Progenitor cell of endocrine pancreas (in vitro differentiated cells): ENCODE measurements around the gene LAMC1. TPM values are rescaled to one million over a fixed set of nuclear protein-coding genes. Genes with fewer than 3 reads are reported as not detected.

Experiments used
- DNase-seq: peaks from one replicate; pipeline ENCODE4 v3.0.0; 2021; ENCODE audit warnings: low spot score; ENCODE audit not compliant: unreplicated experiment
- H3K27ac Mint-ChIP-seq: 2 replicates; pipeline ENCODE4 v1.8.0; 2021; ENCODE audit warnings: mild to moderate bottlenecking, moderate library complexity, mixed read lengths
- H3K27me3 Mint-ChIP-seq: 2 replicates; pipeline ENCODE4 v1.8.0; 2021; ENCODE audit warnings: mixed read lengths
- H3K36me3 Mint-ChIP-seq: 2 replicates; pipeline ENCODE4 v1.8.0; 2022; ENCODE audit warnings: mixed read lengths; ENCODE audit not compliant: insufficient read depth
- H3K4me1 Mint-ChIP-seq: 2 replicates; pipeline ENCODE4 v1.8.0; 2021; ENCODE audit warnings: low read depth, mixed read lengths
- H3K4me3 Mint-ChIP-seq: 2 replicates; pipeline ENCODE4 v1.8.0; 2021; ENCODE audit warnings: low read depth, mild to moderate bottlenecking, moderate library complexity, mixed read lengths
- H3K9me3 Mint-ChIP-seq: 2 replicates; pipeline ENCODE4 v1.8.0; 2021; ENCODE audit warnings: low read depth, mixed read lengths
- CTCF ChIP-seq: fragments of 200-600 bp; sonication (generic); IDR thresholded peaks from one replicate; pipeline ENCODE4 v1.5.0; 2021; ENCODE audit warnings: antibody characterized with exemption, mild to moderate bottlenecking; ENCODE audit not compliant: unreplicated experiment
- total RNA-seq: library from RNA; stranded (reverse); gene quantifications from 2 replicates; pipeline ENCODE4 v1.2.1, GENCODE V29; 2021

LAMC1 gene
- total RNA-seq, 1 donor from 2014 or later, result 72.9 TPM

- no peaks in the 10 kb centered on the region for H3K9me3 Mint-ChIP-seq
- no peak for TF ChIP-seq CTCF
- H3K27ac Mint-ChIP-seq, result no peak overlapping the region
- no peak for DNase-seq
- no peaks in the 10 kb centered on the region for H3K27me3 Mint-ChIP-seq
- H3K4me3 Mint-ChIP-seq, result no peak overlapping the region
- no peaks in the 10 kb centered on the region for H3K36me3 Mint-ChIP-seq
- H3K4me1 Mint-ChIP-seq, result peaks cover 37% of the 10 kb centered on the region
Observed at GRCh38 chr1:183089025-183089639, 65.9 kb downstream of the LAMC1 start.

GRCh38 chr1:183090391-183091006, 67.3 kb downstream of the LAMC1 start:
- TF ChIP-seq CTCF, result no peak

GRCh38 chr1:183091181-183091580, 68.0 kb downstream of the LAMC1 start:
- H3K9me3 Mint-ChIP-seq, result no peaks in the 10 kb centered on the region
- DNase-seq, result no peak
- H3K4me3 Mint-ChIP-seq, result no peak overlapping the region
- peaks cover 36% of the 10 kb centered on the region for H3K4me1 Mint-ChIP-seq
- TF ChIP-seq CTCF, result no peak
- H3K27ac Mint-ChIP-seq, result no peak overlapping the region
- H3K27me3 Mint-ChIP-seq, result no peaks in the 10 kb centered on the region
- no peaks in the 10 kb centered on the region for H3K36me3 Mint-ChIP-seq

More at GRCh38 chr1:183090391-183091006, 67.3 kb downstream of the LAMC1 start:
- no peak for DNase-seq
- Mint-ChIP-seq H3K4me1 (peaks cover 37% of the 10 kb centered on the region), H3K36me3 (no peaks in the 10 kb centered on the region), H3K9me3 (no peaks in the 10 kb centered on the region), H3K27me3 (no peaks in the 10 kb centered on the region), H3K27ac (peak overlapping the region; percentile 66), H3K4me3 (no peak overlapping the region)

GRCh38 chr1:183092350-183092749, 69.1 kb downstream of the LAMC1 start:
- no peak overlapping the region for H3K4me3 Mint-ChIP-seq
- no peak for DNase-seq
- H3K9me3 Mint-ChIP-seq, result no peaks in the 10 kb centered on the region
- peaks cover 28% of the 10 kb centered on the region for H3K4me1 Mint-ChIP-seq
- H3K36me3 Mint-ChIP-seq, result no peaks in the 10 kb centered on the region
- no peak for TF ChIP-seq CTCF
- H3K27me3 Mint-ChIP-seq, result no peaks in the 10 kb centered on the region
- no peak overlapping the region for H3K27ac Mint-ChIP-seq

- no peak for DNase-seq
- no peaks in the 10 kb centered on the region for H3K36me3 Mint-ChIP-seq
- TF ChIP-seq CTCF, result no peak
- no peak overlapping the region for H3K27ac Mint-ChIP-seq
- H3K4me3 Mint-ChIP-seq, result no peak overlapping the region
- no peaks in the 10 kb centered on the region for H3K9me3 Mint-ChIP-seq
- no peaks in the 10 kb centered on the region for H3K27me3 Mint-ChIP-seq
- H3K4me1 Mint-ChIP-seq, result peaks cover 27% of the 10 kb centered on the region
Observed at GRCh38 chr1:183093066-183093668, 69.9 kb downstream of the LAMC1 start.
